ENCODE measurements around the gene GORASP2.

GORASP2 gene

GRCh38 chr2:171008550-171009205 lies 79.6 kb downstream of the GORASP2 start:
- DNase-seq: no peak

- no peak for DNase-seq
Measured at GRCh38 chr2:171009386-171009785, 80.3 kb downstream of the GORASP2 start.

- no peak for DNase-seq
Measured at GRCh38 chr2:171013851-171014250, 84.8 kb downstream of the GORASP2 start.

- DNase-seq: no peak
Measured at GRCh38 chr2:171016125-171016524, 87.1 kb downstream of the GORASP2 start.
